ENCODE data around the gene UROD.

DNA sequence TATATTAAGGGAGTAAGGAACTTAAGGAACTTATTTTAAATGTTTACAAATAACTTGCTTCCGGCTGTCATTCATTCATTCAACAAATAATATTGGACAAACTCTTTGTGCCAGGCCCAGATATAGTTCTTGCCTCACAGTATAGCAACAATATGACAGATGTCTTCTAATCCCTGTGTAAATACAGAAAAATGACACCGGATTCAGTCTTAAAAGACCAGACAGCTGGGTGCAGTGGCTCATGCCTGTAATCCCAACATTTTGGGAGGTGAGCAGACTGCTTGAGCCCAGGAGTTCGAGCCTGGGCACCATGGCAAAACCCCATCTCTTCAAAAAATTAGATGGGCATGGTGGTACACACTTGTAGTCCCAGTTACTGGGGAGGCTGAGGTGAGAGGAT lies 49.3 kb upstream of the UROD start:
- TF ChIP-seq GATA3 (IDR thresholded peaks at IDR 0.05; ENCODE audit: low read depth, low read length) (no peak), GATA2 (IDR thresholded peaks at IDR 0.05; ENCODE audit: low read depth, low read length) (no peak)
